Inflammatory macrophage treated with lipopolysaccharide for 4 hours (primary cell): ENCODE data around the gene PPP1R12B.
"Not testable (repeated sequence)": the region's sequence is repeated elsewhere in the genome, so short reads cannot be mapped to it uniquely, and the experiment has no call there.

ENCODE experiments used
- DNase-seq: peaks from one replicate; pipeline ENCODE4 v3.0.0-alpha.2; 2020

The PPP1R12B gene

GRCh38 chr1:202493112-202493511 is 144.6 kb downstream of the PPP1R12B start:
- DNase-seq: not testable (repeated sequence)

GRCh38 chr1:202498542-202498941 is 150.0 kb downstream of the PPP1R12B start:
- no peak for DNase-seq

- not testable (repeated sequence) for DNase-seq
These were observed 151.5 kb downstream of the PPP1R12B start for GRCh38 chr1:202499997-202500396.

GRCh38 chr1:202501281-202501680 is 152.8 kb downstream of the PPP1R12B start:
- peak; percentile 42 for DNase-seq

- DNase-seq: no peak
These were observed 156.9 kb downstream of the PPP1R12B start for GRCh38 chr1:202505356-202505755.

- not testable (repeated sequence) for DNase-seq
These were observed 157.5 kb downstream of the PPP1R12B start for GRCh38 chr1:202505880-202506575.

- DNase-seq: not testable (repeated sequence)
These were observed 160.4 kb downstream of the PPP1R12B start for GRCh38 chr1:202508863-202509262.

GRCh38 chr1:202513875-202514274 is 165.4 kb downstream of the PPP1R12B start:
- peak; percentile 42 for DNase-seq

- DNase-seq: no peak
These were observed 168.0 kb downstream of the PPP1R12B start for GRCh38 chr1:202516434-202516877.

GRCh38 chr1:202517146-202517545 is 168.6 kb downstream of the PPP1R12B start:
- not testable (repeated sequence) for DNase-seq

GRCh38 chr1:202518180-202518579 is 169.7 kb downstream of the PPP1R12B start:
- not testable (repeated sequence) for DNase-seq

- not testable (repeated sequence) for DNase-seq
These were observed 170.4 kb downstream of the PPP1R12B start for GRCh38 chr1:202518905-202519304.

- DNase-seq: not testable (repeated sequence)
These were observed 171.8 kb downstream of the PPP1R12B start for GRCh38 chr1:202520129-202520856.

- not testable (repeated sequence) for DNase-seq
These were observed 172.3 kb downstream of the PPP1R12B start for GRCh38 chr1:202520857-202521216.

GRCh38 chr1:202521484-202521883 is 173.0 kb downstream of the PPP1R12B start:
- DNase-seq: peak; percentile 27

GRCh38 chr1:202521886-202522285 is 173.4 kb downstream of the PPP1R12B start:
- DNase-seq: no peak

GRCh38 chr1:202526056-202526455 is 177.6 kb downstream of the PPP1R12B start:
- DNase-seq: peak; percentile 75

- not testable (repeated sequence) for DNase-seq
These were observed 179.7 kb downstream of the PPP1R12B start for GRCh38 chr1:202528096-202528722.

GRCh38 chr1:202530686-202531085 is 182.2 kb downstream of the PPP1R12B start:
- DNase-seq: peak; percentile 63

GRCh38 chr1:202531472-202531811 is 182.9 kb downstream of the PPP1R12B start:
- peak; percentile 57 for DNase-seq

- DNase-seq: peak; percentile 21
These were observed 183.5 kb downstream of the PPP1R12B start for GRCh38 chr1:202531812-202532616.

- peak; percentile 73 for DNase-seq
These were observed 190.7 kb downstream of the PPP1R12B start for GRCh38 chr1:202539166-202539574.

- DNase-seq: not testable (repeated sequence)
These were observed 191.1 kb downstream of the PPP1R12B start for GRCh38 chr1:202539583-202539982.
